ENCODE data around the gene FGFR3.

Gene FGFR3

GRCh38 chr4:1780435-1780834 is 12.7 kb upstream of the FGFR3 start:
- TF ChIP-seq CTCF (IDR thresholded peaks at IDR 0.05; ENCODE audit: low read length, missing control alignments), result no peak
- H3K4me3 ChIP-seq (replicated peaks; ENCODE audit: low read depth, low read length), result no peak overlapping the region
- no peak for DNase-seq (ENCODE audit: low read depth)

GRCh38 chr4:1783015-1783414 is 10.1 kb upstream of the FGFR3 start:
- TF ChIP-seq CTCF (IDR thresholded peaks at IDR 0.05; ENCODE audit: low read length, missing control alignments), result no peak
- H3K4me3 ChIP-seq (replicated peaks; ENCODE audit: low read depth, low read length), result no peak overlapping the region
- DNase-seq (ENCODE audit: low read depth), result no peak

- no peak for DNase-seq (ENCODE audit: low read depth)
- no peak for TF ChIP-seq CTCF (IDR thresholded peaks at IDR 0.05; ENCODE audit: low read length, missing control alignments)
- no peak overlapping the region for H3K4me3 ChIP-seq (replicated peaks; ENCODE audit: low read depth, low read length)
Observed at GRCh38 chr4:1783970-1784369, 9.1 kb upstream of the FGFR3 start.

- TF ChIP-seq CTCF (IDR thresholded peaks at IDR 0.05; ENCODE audit: low read length, missing control alignments), result no peak
- DNase-seq (ENCODE audit: low read depth), result no peak
- no peak overlapping the region for H3K4me3 ChIP-seq (replicated peaks; ENCODE audit: low read depth, low read length)
Observed at GRCh38 chr4:1784395-1784788, 8.7 kb upstream of the FGFR3 start.

- H3K4me3 ChIP-seq (replicated peaks; ENCODE audit: low read depth, low read length), result no peak overlapping the region
- no peak for DNase-seq (ENCODE audit: low read depth)
- no peak for TF ChIP-seq CTCF (IDR thresholded peaks at IDR 0.05; ENCODE audit: low read length, missing control alignments)
Observed at GRCh38 chr4:1784789-1785591, 8.1 kb upstream of the FGFR3 start.

GRCh38 chr4:1785592-1785991 is 7.5 kb upstream of the FGFR3 start:
- TF ChIP-seq CTCF (IDR thresholded peaks at IDR 0.05; ENCODE audit: low read length, missing control alignments), result no peak
- no peak for DNase-seq (ENCODE audit: low read depth)
- H3K4me3 ChIP-seq (replicated peaks; ENCODE audit: low read depth, low read length), result no peak overlapping the region
